ENCODE measurements around the gene TLN1. TPM values are rescaled to one million over a fixed set of nuclear protein-coding genes. Genes with fewer than 3 reads are reported as not detected.

Gene TLN1
- total RNA-seq, 2 experiments from 2014 or later = 149 to 151 TPM

DNA sequence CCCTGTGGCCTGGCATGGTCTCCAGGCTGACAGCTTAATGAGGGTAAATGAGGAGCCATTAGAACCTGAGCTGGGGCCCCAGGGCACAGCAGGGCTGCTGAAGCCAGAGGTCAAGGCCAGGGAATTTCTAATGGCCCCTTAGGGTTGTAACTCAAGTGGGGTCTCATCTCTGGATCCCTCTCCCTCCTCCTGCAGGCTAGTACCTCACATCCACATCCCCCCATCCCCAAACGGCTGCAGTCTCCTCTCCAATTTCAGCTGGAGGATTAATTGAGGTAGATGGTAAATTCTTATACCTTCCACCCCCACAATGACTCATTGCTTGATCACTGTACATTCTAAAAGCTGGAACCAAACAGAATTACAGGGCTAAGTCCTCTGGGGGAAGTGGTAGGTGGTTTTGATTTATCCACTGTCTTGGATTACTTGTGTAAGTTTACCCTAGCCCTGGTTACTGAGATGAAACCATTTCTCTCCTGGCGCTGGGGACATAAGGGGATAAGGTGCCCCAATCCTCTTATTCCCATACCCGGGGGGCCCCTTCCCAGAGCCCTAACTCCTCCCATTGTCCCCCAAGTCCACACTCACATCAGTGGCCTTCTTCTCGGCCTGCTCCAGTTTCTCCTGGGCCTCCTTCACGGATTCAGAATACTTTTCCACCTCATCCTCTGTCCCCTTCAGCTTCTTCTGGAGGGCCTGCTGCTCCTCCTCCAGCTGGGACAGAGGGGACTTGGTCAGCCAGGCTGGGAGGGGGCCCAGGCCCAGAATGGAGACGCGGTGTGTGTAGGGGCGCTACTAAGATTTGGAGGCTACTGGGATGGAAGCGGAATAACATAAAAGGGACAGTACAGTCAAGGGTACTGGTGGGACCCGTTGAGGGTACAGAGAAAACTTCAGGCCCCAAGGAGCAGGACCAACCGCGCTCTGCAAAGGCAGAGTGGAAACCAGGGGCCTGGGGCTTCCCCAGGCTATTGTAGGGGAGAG, 43.1 kb downstream of the TLN1 start:
- intact Hi-C loops (cut with DNase I, micrococcal nuclease) = no loop called here
- H3K9me3 Mint-ChIP-seq = no peaks in the 10 kb centered on the region
- H3K27ac Mint-ChIP-seq = peak overlapping the region; percentile 1

DNA sequence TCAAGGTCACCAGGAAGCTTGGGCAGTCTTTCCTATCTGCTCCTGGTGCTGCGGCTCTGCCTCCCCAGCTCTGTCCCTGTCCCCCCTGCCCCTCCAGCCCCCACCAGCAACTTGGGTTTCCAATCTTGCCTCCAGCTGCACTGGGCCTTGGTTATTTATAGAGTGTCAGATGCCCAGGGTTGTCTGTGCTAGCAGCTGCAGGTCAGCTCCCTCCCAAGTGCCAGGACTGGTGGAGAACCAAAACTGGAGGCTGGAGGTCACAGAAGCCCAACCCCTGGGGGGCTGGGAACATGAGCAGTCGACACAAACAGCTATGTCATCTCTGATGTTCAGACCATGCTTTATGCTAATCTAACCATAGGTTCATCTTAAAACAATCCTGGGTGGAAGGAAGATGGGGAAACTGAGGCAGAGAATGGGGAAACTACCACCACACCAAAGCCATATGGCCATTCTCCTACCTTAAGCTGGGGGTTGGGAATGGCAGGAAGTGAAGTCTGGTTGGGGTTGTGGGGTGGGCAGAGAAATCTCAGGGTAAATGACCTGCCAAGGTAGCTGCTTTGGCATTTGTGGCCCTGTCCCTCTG, 43.9 kb downstream of the TLN1 start:
- no peak for ATAC-seq (ENCODE audit: poor library complexity)
- CTCF ChIA-PET = interaction anchor here (0.7 to 1.8 kb wide), 4 partner anchors 9 to 77 kb away, joined by 3 to 14 read pairs (median 4); partner anchors contain the start of genes CCDC107 and RMRP
- Mint-ChIP-seq H3K9me3 (no peaks in the 10 kb centered on the region), H3K27me3 (no peaks in the 10 kb centered on the region), H3K4me1 (ENCODE audit: low read depth) (peaks cover 28% of the 10 kb centered on the region), H3K36me3 (ENCODE audit: low read depth) (no peaks in the 10 kb centered on the region), H3K4me3 (peak overlapping the region; percentile 82), H3K27ac (no peak overlapping the region)
- no peaks in the 10 kb centered on the region for H3K9me3 ChIP-seq (ENCODE audit: control insufficient read depth in 1 of 2, insufficient read depth in 1 of 2, low read length in 2 of 2)
- no peak for DNase-seq
- H3K27ac ChIP-seq (ENCODE audit: low read depth in 1 of 2, low read length in 2 of 2) = no peak overlapping the region
- no peak overlapping the region for H3K4me3 ChIP-seq (ENCODE audit: low read length)
- TF ChIP-seq, protein P1, sequence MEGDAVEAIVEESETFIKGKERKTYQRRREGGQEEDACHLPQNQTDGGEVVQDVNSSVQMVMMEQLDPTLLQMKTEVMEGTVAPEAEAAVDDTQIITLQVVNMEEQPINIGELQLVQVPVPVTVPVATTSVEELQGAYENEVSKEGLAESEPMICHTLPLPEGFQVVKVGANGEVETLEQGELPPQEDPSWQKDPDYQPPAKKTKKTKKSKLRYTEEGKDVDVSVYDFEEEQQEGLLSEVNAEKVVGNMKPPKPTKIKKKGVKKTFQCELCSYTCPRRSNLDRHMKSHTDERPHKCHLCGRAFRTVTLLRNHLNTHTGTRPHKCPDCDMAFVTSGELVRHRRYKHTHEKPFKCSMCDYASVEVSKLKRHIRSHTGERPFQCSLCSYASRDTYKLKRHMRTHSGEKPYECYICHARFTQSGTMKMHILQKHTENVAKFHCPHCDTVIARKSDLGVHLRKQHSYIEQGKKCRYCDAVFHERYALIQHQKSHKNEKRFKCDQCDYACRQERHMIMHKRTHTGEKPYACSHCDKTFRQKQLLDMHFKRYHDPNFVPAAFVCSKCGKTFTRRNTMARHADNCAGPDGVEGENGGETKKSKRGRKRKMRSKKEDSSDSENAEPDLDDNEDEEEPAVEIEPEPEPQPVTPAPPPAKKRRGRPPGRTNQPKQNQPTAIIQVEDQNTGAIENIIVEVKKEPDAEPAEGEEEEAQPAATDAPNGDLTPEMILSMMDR (IDR thresholded peaks at IDR 0.05) = no peak
- intact Hi-C loops (cut with DNase I, micrococcal nuclease) = no loop called here
- H3K4me1 ChIP-seq (ENCODE audit: insufficient read depth, low read length) = peaks cover 26% of the 10 kb centered on the region
- POLR2A ChIA-PET = interaction anchor here (1.3 kb wide), 1 partner anchor 39 kb away, joined by 3 read pairs; no protein-coding TSS in a partner anchor
- no peaks in the 10 kb centered on the region for H3K36me3 ChIP-seq (ENCODE audit: insufficient read depth, low read length)
- no peaks in the 10 kb centered on the region for H3K27me3 ChIP-seq (ENCODE audit: control insufficient read depth in 1 of 2, insufficient read depth in 2 of 2, low read length in 2 of 2)

More for the DNA sequence above, 43.1 kb downstream of the TLN1 start:
- POLR2A ChIA-PET = interaction anchor here (1.3 to 1.7 kb wide), 2 partner anchors 40 to 42 kb away, joined by 3 to 9 read pairs; no protein-coding TSS in a partner anchor
- peak; percentile 37 for ATAC-seq (ENCODE audit: poor library complexity)
- no peaks in the 10 kb centered on the region for H3K9me3 ChIP-seq (ENCODE audit: control insufficient read depth in 1 of 2, insufficient read depth in 1 of 2, low read length in 2 of 2)
- H3K4me1 ChIP-seq (ENCODE audit: insufficient read depth, low read length) = peaks cover 26% of the 10 kb centered on the region
- peak overlapping the region in 1 of 2 donors; percentile 22 for H3K27ac ChIP-seq (ENCODE audit: low read depth in 1 of 2, low read length in 2 of 2)
- no peaks in the 10 kb centered on the region for H3K27me3 ChIP-seq (ENCODE audit: control insufficient read depth in 1 of 2, insufficient read depth in 2 of 2, low read length in 2 of 2)
- Mint-ChIP-seq H3K4me3 (peak overlapping the region; percentile 82), H3K27me3 (no peaks in the 10 kb centered on the region), H3K36me3 (ENCODE audit: low read depth) (no peaks in the 10 kb centered on the region), H3K4me1 (ENCODE audit: low read depth) (peaks cover 28% of the 10 kb centered on the region)
- CTCF ChIA-PET = interaction anchor here (0.7 to 1.8 kb wide), 3 partner anchors 8 to 31 kb away, joined by 3 to 14 read pairs (median 5); partner anchors contain the start of genes CCDC107 and RMRP
- no peaks in the 10 kb centered on the region for H3K36me3 ChIP-seq (ENCODE audit: insufficient read depth, low read length)
- DNase-seq = no peak
- TF ChIP-seq, protein P1 (IDR thresholded peaks at IDR 0.05) = no peak
- no peak overlapping the region for H3K4me3 ChIP-seq (ENCODE audit: low read length)

- ATAC-seq (ENCODE audit: poor library complexity) (no peak), DNase-seq (no peak)
- H3K36me3 Mint-ChIP-seq (ENCODE audit: low read depth) = no peaks in the 10 kb centered on the region
- no peaks in the 10 kb centered on the region for H3K27me3 Mint-ChIP-seq
- intact Hi-C loops (cut with DNase I, micrococcal nuclease) = no loop called here
- CTCF ChIA-PET = interaction anchor here (0.8 to 1.8 kb wide), 2 partner anchors 10 to 76 kb away, joined by 3 to 14 read pairs; no protein-coding TSS in a partner anchor
- H3K9me3 Mint-ChIP-seq = no peaks in the 10 kb centered on the region
- H3K9me3 ChIP-seq (ENCODE audit: control insufficient read depth in 1 of 2, insufficient read depth in 1 of 2, low read length in 2 of 2) = no peaks in the 10 kb centered on the region
- H3K4me3 ChIP-seq (ENCODE audit: low read length) = no peak overlapping the region
- H3K27me3 ChIP-seq (ENCODE audit: control insufficient read depth in 1 of 2, insufficient read depth in 2 of 2, low read length in 2 of 2) = no peaks in the 10 kb centered on the region
- peak overlapping the region; percentile 72 for H3K4me3 Mint-ChIP-seq
- peaks cover 26% of the 10 kb centered on the region for H3K4me1 ChIP-seq (ENCODE audit: insufficient read depth, low read length)
- TF ChIP-seq, protein P1 (IDR thresholded peaks at IDR 0.05) = no peak
- POLR2A ChIA-PET = interaction anchor here (1.3 kb wide), 1 partner anchor 38 kb away, joined by 3 read pairs; no protein-coding TSS in a partner anchor
- no peaks in the 10 kb centered on the region for H3K36me3 ChIP-seq (ENCODE audit: insufficient read depth, low read length)
- no peak overlapping the region for H3K27ac ChIP-seq (ENCODE audit: low read depth in 1 of 2, low read length in 2 of 2)
- no peak overlapping the region for H3K27ac Mint-ChIP-seq
- peaks cover 28% of the 10 kb centered on the region for H3K4me1 Mint-ChIP-seq (ENCODE audit: low read depth)
Measured at GRCh38 chr9:35687306-35687705, 44.7 kb downstream of the TLN1 start.
